Activated CD8-positive, alpha-beta T cell treated with anti-CD3 and anti-CD28 coated beads for 36 hours (primary cell): ENCODE measurements around the gene PSMD6. TPM values are rescaled to one million over a fixed set of nuclear protein-coding genes. Genes with fewer than 3 reads are reported as not detected.

Experiments used
- ATAC-seq: fragments of 200-7000 bp; cut with Tn5 transposase; one replicate; pipeline ENCODE4 v1.10.0; 2021; ENCODE audit warnings: mild to moderate bottlenecking, moderate library complexity
- CTCF ChIA-PET: fragments of 350-600 bp; sonication (Branson Sonifier 250); formaldehyde crosslinking; loops from one replicate; lab custom pipeline; 2021; ENCODE audit warnings: antibody characterized with exemption; lab: Charles Lee
- POLR2A ChIA-PET: fragments of 350-600 bp; sonication (Branson Sonifier 250); formaldehyde crosslinking; loops from one replicate; lab custom pipeline; 2021; ENCODE audit warnings: antibody characterized with exemption; lab: Charles Lee
- DNase-seq: peaks from one replicate; pipeline ENCODE4 v3.0.0-alpha.2; 2020
- H3K27ac Mint-ChIP-seq: one replicate; pipeline ENCODE4 v1.8.0; 2021; ENCODE audit warnings: mild to moderate bottlenecking, mixed read lengths
- H3K27me3 Mint-ChIP-seq: one replicate; pipeline ENCODE4 v1.8.0; 2021; ENCODE audit warnings: mixed read lengths
- H3K36me3 Mint-ChIP-seq: one replicate; pipeline ENCODE4 v1.8.0; 2021; ENCODE audit warnings: low read depth, mixed read lengths
- H3K4me1 Mint-ChIP-seq: one replicate; pipeline ENCODE4 v1.8.0; 2021; ENCODE audit warnings: low read depth, mixed read lengths
- H3K4me3 Mint-ChIP-seq: one replicate; pipeline ENCODE4 v1.8.0; 2021; ENCODE audit warnings: mild to moderate bottlenecking, moderate library complexity, mixed read lengths
- H3K9me3 Mint-ChIP-seq: one replicate; pipeline ENCODE4 v1.8.0; 2021; ENCODE audit warnings: mixed read lengths
- CTCF ChIP-seq: fragments of 200-600 bp; IDR thresholded peaks from one replicate; pipeline ENCODE4 v1.8.0; 2022; ENCODE audit warnings: antibody characterized with exemption, mild to moderate bottlenecking
- intact Hi-C: fragments of 100-400 bp; cut with micrococcal nuclease; formaldehyde crosslinking; loops from one replicate; pipeline ENCODE4 v1.10.0; 2022
- total RNA-seq, 2 experiments: library from RNA; stranded (reverse); gene quantifications; one replicate each; pipeline ENCODE4 v1.2.3, GENCODE V29; 2021

PSMD6 gene
- total RNA-seq, 2 experiments from 2014 or later, result 110 to 113 TPM

- DNase-seq, result no peak
- no peak for TF ChIP-seq CTCF
- Mint-ChIP-seq H3K27ac (no peak overlapping the region), H3K4me3 (no peak overlapping the region), H3K27me3 (peaks cover 18% of the 10 kb centered on the region), H3K4me1 (peaks cover 6% of the 10 kb centered on the region), H3K36me3 (no peaks in the 10 kb centered on the region), H3K9me3 (no peaks in the 10 kb centered on the region)
- no peak for ATAC-seq
- CTCF ChIA-PET, result interaction anchor here (1.2 to 1.5 kb wide), 2 partner anchors 23 to 26 kb away, joined by 3 read pairs; no protein-coding TSS in a partner anchor
- intact Hi-C loops, result no loop called here
- POLR2A ChIA-PET, result no interaction called here
Measured at GRCh38 chr3:64053117-64053516, 29.8 kb upstream of the PSMD6 start.

GRCh38 chr3:64049832-64050231 is 26.5 kb upstream of the PSMD6 start:
- DNase-seq (no peak), ATAC-seq (no peak)
- peaks cover 6% of the 10 kb centered on the region for H3K4me1 Mint-ChIP-seq
- H3K27ac Mint-ChIP-seq, result no peak overlapping the region
- no peak overlapping the region for H3K4me3 Mint-ChIP-seq
- H3K9me3 Mint-ChIP-seq, result no peaks in the 10 kb centered on the region
- intact Hi-C loops, result no loop called here
- POLR2A ChIA-PET, result no interaction called here
- H3K27me3 Mint-ChIP-seq, result peaks cover 18% of the 10 kb centered on the region
- no peaks in the 10 kb centered on the region for H3K36me3 Mint-ChIP-seq
- CTCF ChIA-PET, result interaction anchor here (1.4 kb wide), 1 partner anchor 19 kb away, joined by 3 read pairs; no protein-coding TSS in a partner anchor
- no peak for TF ChIP-seq CTCF

- DNase-seq, result peak; percentile 21
- no peak for TF ChIP-seq CTCF
- intact Hi-C loops, result no loop called here
- H3K36me3 Mint-ChIP-seq, result no peaks in the 10 kb centered on the region
- H3K27ac Mint-ChIP-seq, result no peak overlapping the region
- POLR2A ChIA-PET, result no interaction called here
- peak; percentile 62 for ATAC-seq
- H3K9me3 Mint-ChIP-seq, result no peaks in the 10 kb centered on the region
- H3K4me1 Mint-ChIP-seq, result peaks cover 6% of the 10 kb centered on the region
- CTCF ChIA-PET, result interaction anchor here (1.4 kb wide), 1 partner anchor 18 kb away, joined by 3 read pairs; no protein-coding TSS in a partner anchor
- no peak overlapping the region for H3K4me3 Mint-ChIP-seq
- H3K27me3 Mint-ChIP-seq, result peaks cover 20% of the 10 kb centered on the region
Measured at GRCh38 chr3:64049136-64049535, 25.8 kb upstream of the PSMD6 start.

GRCh38 chr3:64048631-64049061 is 25.4 kb upstream of the PSMD6 start:
- Mint-ChIP-seq H3K36me3 (no peaks in the 10 kb centered on the region), H3K4me1 (peaks cover 6% of the 10 kb centered on the region), H3K27ac (no peak overlapping the region), H3K4me3 (no peak overlapping the region), H3K27me3 (peaks cover 23% of the 10 kb centered on the region), H3K9me3 (no peaks in the 10 kb centered on the region)
- CTCF ChIA-PET, result interaction anchor here (1.4 kb wide), 1 partner anchor 25 kb away, joined by 3 read pairs; no protein-coding TSS in a partner anchor
- ATAC-seq (peak; percentile 87), DNase-seq (peak; percentile 22)
- intact Hi-C loops, result no loop called here
- TF ChIP-seq CTCF, result no peak
- POLR2A ChIA-PET, result no interaction called here

GRCh38 chr3:64047787-64048186 is 24.5 kb upstream of the PSMD6 start:
- Mint-ChIP-seq H3K27ac (no peak overlapping the region), H3K9me3 (no peaks in the 10 kb centered on the region), H3K4me3 (no peak overlapping the region), H3K36me3 (no peaks in the 10 kb centered on the region), H3K4me1 (peaks cover 6% of the 10 kb centered on the region), H3K27me3 (peaks cover 27% of the 10 kb centered on the region)
- ATAC-seq, result no peak
- POLR2A ChIA-PET, result no interaction called here
- intact Hi-C loops, result no loop called here
- TF ChIP-seq CTCF, result no peak
- no peak for DNase-seq
- CTCF ChIA-PET, result interaction anchor here (1.4 kb wide), 1 partner anchor 24 kb away, joined by 3 read pairs; no protein-coding TSS in a partner anchor
